ENCODE data around the gene AKAP17A.

DNA sequence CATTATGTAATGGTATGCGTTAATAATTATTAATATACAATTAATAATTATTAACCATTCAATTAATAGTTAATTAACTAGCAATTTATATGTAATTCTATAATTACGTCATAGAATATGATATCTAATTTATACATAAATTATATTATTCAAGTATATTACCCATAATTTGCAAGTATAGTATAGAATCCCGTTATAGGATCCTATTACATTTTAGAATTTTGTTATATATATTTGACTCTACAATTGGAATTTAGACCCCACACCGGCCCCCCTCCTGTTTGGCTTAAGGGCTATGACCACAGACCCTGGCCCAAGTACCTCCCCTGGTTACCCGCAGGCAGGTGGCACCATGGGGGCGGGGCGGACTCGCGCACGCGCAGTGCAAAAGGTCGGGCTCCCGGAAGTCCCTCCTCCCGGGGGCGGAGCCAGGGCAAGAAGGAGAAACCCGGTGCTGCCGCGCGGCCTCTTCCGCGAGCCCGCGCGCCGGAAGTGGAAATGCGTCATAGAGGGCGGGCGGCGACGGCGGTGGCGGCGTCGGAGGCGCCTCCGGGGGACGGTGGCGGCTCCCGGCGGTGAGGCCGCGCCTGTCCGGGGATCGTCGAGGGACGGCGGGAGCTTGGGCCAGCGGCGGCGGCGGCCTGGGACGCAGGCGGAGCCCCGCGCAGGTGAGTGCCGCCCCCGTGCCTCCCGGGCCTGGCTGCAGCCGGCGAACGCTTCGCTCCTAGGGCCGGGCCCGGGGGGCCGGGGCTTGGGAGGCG, at the start of gene AKAP17A:
- no peak for TF ChIP-seq CTCF (IDR thresholded peaks at IDR 0.05; ENCODE audit: insufficient read depth, low read length)
- no peak for TF ChIP-seq REST (IDR thresholded peaks at IDR 0.05; ENCODE audit: insufficient replicate concordance, low read depth)
- TF ChIP-seq GABPA (IDR thresholded peaks at IDR 0.05; ENCODE audit: low read depth): peak; percentile 90
- no peak for TF ChIP-seq SPI1 (IDR thresholded peaks at IDR 0.05; ENCODE audit: borderline replicate concordance, low read depth)
- no peak for TF ChIP-seq POLR2AphosphoS5 (IDR thresholded peaks at IDR 0.05; ENCODE audit: low read depth)

Data from HL-60 (cell line).